Naive B cell (primary cell): ENCODE results near the gene CDSN. TPM values are rescaled to one million over a fixed set of nuclear protein-coding genes. Genes with fewer than 3 reads are reported as not detected.
"Not testable (repeated sequence)": the region's sequence is repeated elsewhere in the genome, so short reads cannot be mapped to it uniquely, and the experiment has no call there.

Source experiments
- ATAC-seq, 2 donors: fragments of 150-1000 bp; cut with Tn5 transposase; 2 replicates each; pipeline ENCODE4 v1.10.0; 2021; ENCODE audit warnings: low read depth in 2 of 2, mild to moderate bottlenecking in 2 of 2, moderate library complexity in 2 of 2
- DNase-seq: peaks from one replicate; pipeline ENCODE4 v3.0.0; 2022
- H3K27ac Mint-ChIP-seq, 6 donors: one replicate each; pipeline ENCODE4 v1.8.0; 2020 to 2022; ENCODE audit warnings: mild to moderate bottlenecking in 6 of 6, mixed read lengths in 6 of 6, moderate library complexity in 5 of 6, inconsistent platforms in 2 of 6
- H3K27me3 Mint-ChIP-seq, 3 donors: one replicate each; pipeline ENCODE4 v1.8.0; 2021 to 2022; ENCODE audit warnings: mixed read lengths in 3 of 3, mild to moderate bottlenecking in 1 of 3
- H3K36me3 Mint-ChIP-seq, 2 donors: one replicate each; pipeline ENCODE4 v1.8.0; 2020 to 2022; ENCODE audit warnings: mixed read lengths in 2 of 2, inconsistent platforms in 1 of 2, mild to moderate bottlenecking in 1 of 2
- H3K4me1 Mint-ChIP-seq, 3 donors: one replicate each; pipeline ENCODE4 v1.8.0; 2020 to 2022; ENCODE audit warnings: mixed read lengths in 3 of 3, inconsistent platforms in 1 of 3, mild to moderate bottlenecking in 1 of 3, moderate library complexity in 1 of 3
- H3K4me3 Mint-ChIP-seq, 8 donors: one replicate each; pipeline ENCODE4 v1.8.0; 2020 to 2022; ENCODE audit warnings: mild to moderate bottlenecking in 8 of 8, mixed read lengths in 8 of 8, moderate library complexity in 8 of 8, inconsistent platforms in 2 of 8
- H3K9me3 Mint-ChIP-seq, 7 donors: one replicate each; pipeline ENCODE4 v1.8.0; 2020 to 2022; ENCODE audit warnings: mixed read lengths in 7 of 7, mild to moderate bottlenecking in 5 of 7, inconsistent platforms in 2 of 7, moderate library complexity in 1 of 7
- polyA plus RNA-seq, 6 donors: library from polyadenylated mRNA; unstranded; fragments of 300-500 nt; fragmentation: Illumina TruSeq; gene quantifications; one replicate each; pipeline ENCODE4 v1.2.3, GENCODE V29; 2021; ENCODE audit warnings: low read depth in 6 of 6

Gene CDSN
- polyA plus RNA-seq, 6 donors from 2014 or later = not detected

DNA sequence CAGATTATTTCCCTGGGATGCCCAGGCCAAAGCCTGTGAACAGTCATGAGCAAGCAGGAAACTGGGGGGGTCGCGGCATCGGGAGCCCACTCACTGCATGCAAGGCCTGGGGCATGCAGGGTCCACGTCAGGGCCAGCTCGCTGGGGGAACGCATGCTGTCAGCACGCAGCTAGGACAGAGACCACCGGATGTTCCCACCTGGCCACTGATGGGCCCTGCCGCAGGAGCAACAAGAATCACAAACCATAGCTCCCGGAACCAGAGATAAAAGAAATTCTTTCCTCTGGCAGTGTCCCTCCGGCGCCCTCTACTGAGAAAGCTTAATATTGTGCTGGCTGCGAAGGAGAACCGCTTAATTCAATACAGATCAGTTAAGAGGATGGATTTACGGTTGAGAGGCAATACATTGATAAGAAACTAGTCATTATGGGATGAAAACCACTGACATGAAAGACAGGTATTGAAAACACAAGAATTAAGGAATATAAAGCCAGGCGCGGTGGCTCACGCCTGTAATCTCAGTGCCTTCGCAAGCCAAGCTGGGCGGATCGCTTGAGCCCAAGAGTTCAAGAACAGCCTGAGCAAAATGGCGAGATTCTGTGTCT is 40.5 kb downstream of the CDSN start:
- peak overlapping the region in 7 of 8 donors; percentile 5 to 80 (median 65) for H3K4me3 Mint-ChIP-seq
- H3K9me3 Mint-ChIP-seq = no peaks in the 10 kb centered on the region
- peak; percentile 62 for DNase-seq
- peaks cover 4 to 11% (median 9%) of the 10 kb centered on the region in 3 donors for H3K4me1 Mint-ChIP-seq
- peak overlapping the region in 1 of 6 donors; percentile 28 for H3K27ac Mint-ChIP-seq
- peaks cover 4% of the 10 kb centered on the region in 3 donors for H3K27me3 Mint-ChIP-seq
- peak; percentile 62 to 83 for ATAC-seq
- no peaks in the 10 kb centered on the region for H3K36me3 Mint-ChIP-seq

DNA sequence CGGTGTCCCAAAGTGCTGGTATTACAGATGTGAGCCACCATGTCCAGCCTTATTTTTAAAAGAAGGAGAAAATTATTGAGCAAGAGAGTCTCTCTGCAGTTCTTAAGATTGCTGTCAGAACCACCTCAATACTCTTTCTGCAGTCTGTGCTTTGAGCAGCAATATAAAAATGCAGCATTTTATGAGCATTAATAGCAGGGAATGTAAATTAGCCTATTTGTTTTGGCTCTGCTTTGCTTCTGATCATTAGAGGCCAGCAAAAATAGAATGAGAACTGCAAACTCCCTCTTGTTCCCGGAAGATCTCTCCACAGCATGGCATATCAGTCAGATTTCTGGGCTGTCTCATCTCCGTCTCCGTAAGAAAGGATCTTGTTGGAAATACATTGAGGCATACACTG is 43.6 kb downstream of the CDSN start:
- H3K27ac Mint-ChIP-seq = no peak overlapping the region
- H3K27me3 Mint-ChIP-seq = peaks cover 0 to 4% (median 4%) of the 10 kb centered on the region in 3 donors
- ATAC-seq (no peak), DNase-seq (no peak)
- H3K9me3 Mint-ChIP-seq = no peaks in the 10 kb centered on the region
- H3K36me3 Mint-ChIP-seq = no peaks in the 10 kb centered on the region
- no peak overlapping the region for H3K4me3 Mint-ChIP-seq
- H3K4me1 Mint-ChIP-seq = peaks cover 4 to 11% (median 9%) of the 10 kb centered on the region in 3 donors

DNA sequence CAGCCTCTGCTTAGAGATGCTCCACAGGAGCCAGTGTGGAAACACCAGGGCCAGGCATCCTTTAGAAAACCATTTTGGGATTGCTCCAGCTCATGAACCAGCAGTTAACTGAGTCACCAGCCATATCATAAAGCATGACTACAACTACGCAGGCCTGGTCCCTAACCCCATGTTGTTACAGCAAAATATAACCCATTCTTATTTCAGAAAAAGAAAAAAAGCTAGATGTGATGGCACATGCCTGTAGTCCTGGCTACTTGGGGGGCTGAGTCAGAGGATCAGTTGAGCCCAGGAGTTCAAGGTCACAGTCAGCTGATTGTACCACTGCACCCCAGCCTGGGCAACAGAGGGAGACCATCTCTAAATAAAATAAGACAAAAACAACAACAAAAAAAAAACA is 44.7 kb downstream of the CDSN start:
- Mint-ChIP-seq H3K36me3 (no peaks in the 10 kb centered on the region), H3K4me1 (peaks cover 4 to 11% (median 9%) of the 10 kb centered on the region in 3 donors), H3K27ac (peak overlapping the region in 1 of 6 donors; percentile 39), H3K4me3 (no peak overlapping the region), H3K9me3 (no peaks in the 10 kb centered on the region), H3K27me3 (peaks cover 0 to 4% (median 4%) of the 10 kb centered on the region in 3 donors)
- ATAC-seq (no peak), DNase-seq (no peak)

DNA sequence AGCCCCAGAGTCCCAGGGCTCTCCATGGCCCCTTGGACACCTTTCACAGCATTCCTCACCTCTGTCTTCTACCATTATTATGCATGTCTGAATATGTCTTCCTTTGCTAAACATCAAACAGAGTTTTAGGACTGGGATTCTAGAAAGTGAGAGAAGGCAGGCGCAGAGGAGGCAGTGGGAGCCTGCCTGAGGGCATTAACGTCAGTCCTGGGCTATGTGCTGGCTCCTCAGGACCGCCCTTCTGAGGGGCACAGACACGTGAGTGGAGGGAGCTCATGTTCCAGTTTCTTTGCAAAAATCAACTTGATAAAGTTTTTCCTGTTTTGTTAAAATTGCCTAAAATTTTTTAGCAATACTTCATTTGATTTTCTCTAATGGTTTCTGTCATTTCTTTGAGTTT is 45.8 kb downstream of the CDSN start:
- Mint-ChIP-seq H3K9me3 (no peaks in the 10 kb centered on the region), H3K36me3 (no peaks in the 10 kb centered on the region), H3K4me3 (no peak overlapping the region), H3K4me1 (peaks cover 0 to 2% (median 2%) of the 10 kb centered on the region in 3 donors), H3K27me3 (no peaks in the 10 kb centered on the region), H3K27ac (no peak overlapping the region)
- DNase-seq (no peak), ATAC-seq (no peak)

DNA sequence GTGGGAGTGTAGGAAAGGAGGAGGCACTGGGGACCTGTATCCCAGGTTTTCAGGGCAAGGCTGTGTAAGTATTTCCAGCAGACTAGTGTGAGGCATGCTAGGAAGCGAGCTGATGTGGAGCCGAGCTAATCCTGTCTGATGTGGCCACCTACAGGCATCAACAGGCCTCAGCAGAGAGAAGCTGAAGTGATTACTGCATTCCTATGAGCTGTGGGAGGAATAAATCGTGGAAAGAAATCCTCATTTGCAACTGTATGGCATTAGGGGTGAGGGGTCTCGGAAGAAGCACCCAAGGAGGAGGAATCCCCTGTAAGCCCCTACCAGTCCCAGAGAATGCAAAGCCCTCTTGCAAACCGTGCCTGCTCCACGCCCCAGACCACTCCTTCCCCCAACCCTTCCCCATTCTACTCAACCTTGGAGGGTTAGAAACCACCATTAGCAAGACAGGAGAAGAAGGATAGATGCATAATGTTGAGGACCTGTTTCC is 49.5 kb downstream of the CDSN start:
- Mint-ChIP-seq H3K36me3 (no peaks in the 10 kb centered on the region), H3K27ac (peak overlapping the region in 1 of 6 donors; percentile 45), H3K9me3 (no peaks in the 10 kb centered on the region), H3K4me1 (no peaks in the 10 kb centered on the region), H3K4me3 (no peak overlapping the region), H3K27me3 (peaks cover 0 to 5% (median 0%) of the 10 kb centered on the region in 3 donors)
- DNase-seq (no peak), ATAC-seq (no peak)

DNA sequence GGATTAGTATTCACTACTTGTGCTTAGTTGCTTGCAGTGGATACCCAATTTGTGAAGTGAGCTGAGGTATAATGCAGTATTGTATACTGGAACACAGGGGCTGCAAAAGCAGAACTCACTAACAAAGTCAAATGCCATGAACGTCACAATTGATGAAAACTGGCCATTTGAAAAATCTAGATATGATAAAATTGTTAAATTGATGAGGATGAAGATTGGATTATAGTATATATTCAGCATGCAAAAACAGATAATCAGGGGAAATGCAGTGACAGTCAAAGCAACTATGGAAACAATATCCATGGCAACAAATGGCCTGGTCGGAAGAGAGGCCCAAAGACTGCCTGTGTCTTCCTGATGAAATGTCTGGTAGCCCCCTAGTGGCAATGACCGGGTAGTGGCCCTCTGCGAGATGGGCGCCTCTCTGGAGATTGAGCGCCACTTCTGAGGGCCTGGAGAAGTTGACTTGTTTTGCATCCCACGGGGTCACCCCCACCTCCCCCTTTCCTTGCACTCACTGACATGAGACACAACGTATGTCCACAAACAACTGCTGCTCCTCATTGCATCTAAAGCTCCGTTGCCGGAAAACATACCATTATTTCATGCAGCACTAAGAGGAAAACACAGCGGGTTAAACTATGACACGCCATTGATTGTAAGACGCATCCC is 51.4 kb downstream of the CDSN start:
- Mint-ChIP-seq H3K4me3 (no peak overlapping the region), H3K27me3 (peaks cover 0 to 5% (median 4%) of the 10 kb centered on the region in 3 donors), H3K9me3 (no peaks in the 10 kb centered on the region), H3K36me3 (no peaks in the 10 kb centered on the region), H3K4me1 (no peaks in the 10 kb centered on the region), H3K27ac (peak overlapping the region in 1 of 6 donors; percentile 66)
- DNase-seq (peak; percentile 65), ATAC-seq (peak; percentile 88 to 94)

DNA sequence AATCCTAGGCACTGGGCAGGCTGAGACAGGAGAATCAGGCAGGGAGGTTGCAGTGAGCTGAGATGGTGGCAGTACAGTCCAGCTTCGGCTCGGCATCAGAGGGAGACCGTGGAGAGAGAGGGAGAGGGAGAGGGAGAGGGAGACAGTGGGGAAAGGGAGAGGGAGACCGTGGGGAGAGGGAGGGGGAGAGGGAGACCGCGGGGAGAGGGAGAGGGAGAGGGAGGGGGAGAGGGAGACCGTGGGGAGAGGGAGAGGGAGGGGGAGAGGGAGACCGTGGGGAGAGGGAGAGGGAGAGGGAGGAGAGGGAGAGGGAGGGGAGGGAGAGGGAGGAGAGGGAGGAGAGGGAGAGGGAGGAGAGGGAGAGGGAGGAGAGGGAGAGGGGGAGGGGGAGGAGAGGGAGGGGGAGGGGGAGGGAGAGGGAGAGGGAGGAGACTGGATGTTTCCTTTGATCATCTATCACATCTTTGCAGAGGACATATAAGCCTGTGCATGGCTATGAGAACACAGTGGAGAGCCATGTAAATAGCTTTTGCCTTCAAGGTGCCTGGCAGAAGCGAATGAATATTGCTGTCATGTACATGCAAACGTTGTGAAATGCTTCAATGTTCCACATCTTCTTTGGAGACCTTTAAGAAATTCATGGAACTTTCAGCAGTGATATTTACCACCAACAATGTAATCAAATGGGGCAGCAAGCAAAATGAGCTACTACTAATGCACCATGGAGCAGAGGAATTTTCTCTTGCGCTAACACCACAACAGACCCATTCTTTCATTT is 52.2 kb downstream of the CDSN start:
- not testable (repeated sequence) for DNase-seq, H3K36me3 Mint-ChIP-seq, H3K4me1 Mint-ChIP-seq, ATAC-seq, H3K4me3 Mint-ChIP-seq, H3K27me3 Mint-ChIP-seq, H3K9me3 Mint-ChIP-seq
- peak overlapping the region in 1 of 6 donors; percentile 66 for H3K27ac Mint-ChIP-seq

DNA sequence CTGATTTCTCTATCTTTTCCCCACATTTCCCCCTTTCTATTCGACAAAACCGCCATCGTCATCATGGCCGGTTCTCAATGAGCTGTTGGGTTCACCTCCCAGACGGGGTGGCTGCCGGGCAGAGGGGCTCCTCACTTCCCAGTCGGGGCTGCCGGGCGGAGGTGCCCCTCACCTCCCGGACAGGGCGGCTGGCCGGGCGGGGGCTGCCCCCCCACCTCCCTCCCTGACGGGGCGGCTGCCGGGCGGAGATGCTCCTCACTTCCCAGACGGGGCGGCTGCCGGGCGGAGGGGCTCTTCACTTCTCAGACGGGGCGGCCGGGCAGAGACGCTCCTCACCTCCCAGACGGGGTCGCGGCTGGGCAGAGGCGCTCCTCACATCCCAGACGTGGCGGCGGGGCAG is 53.2 kb downstream of the CDSN start:
- ATAC-seq, H3K9me3 Mint-ChIP-seq, H3K36me3 Mint-ChIP-seq, H3K4me3 Mint-ChIP-seq, DNase-seq, H3K27ac Mint-ChIP-seq, H3K4me1 Mint-ChIP-seq, H3K27me3 Mint-ChIP-seq: not testable (repeated sequence)

DNA sequence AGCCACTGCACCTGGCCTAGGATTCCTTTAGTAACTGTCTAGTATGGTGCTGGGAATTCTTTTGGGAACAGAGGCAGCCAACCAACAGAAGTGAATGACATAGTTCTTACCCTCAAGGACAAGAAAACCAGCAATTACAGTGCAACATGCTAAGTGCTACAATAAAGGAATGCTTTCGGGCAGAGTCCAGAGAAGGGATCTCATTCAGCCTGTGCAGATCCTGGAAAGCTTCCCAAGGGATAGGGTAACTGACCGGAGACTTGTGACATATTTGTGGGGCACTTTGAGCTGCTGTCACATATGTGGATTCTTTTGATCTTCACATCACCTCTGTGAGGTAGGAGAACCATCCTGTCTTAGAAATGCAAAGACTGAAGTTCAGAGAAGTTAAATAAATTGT is 54.7 kb downstream of the CDSN start:
- H3K27ac Mint-ChIP-seq = peak overlapping the region in 1 of 6 donors; percentile 12

More for the DNA sequence above, 54.7 kb downstream of the CDSN start:
- Mint-ChIP-seq H3K4me3 (no peak overlapping the region), H3K4me1 (no peaks in the 10 kb centered on the region), H3K36me3 (no peaks in the 10 kb centered on the region), H3K27me3 (peaks cover 0 to 16% (median 8%) of the 10 kb centered on the region in 3 donors), H3K9me3 (no peaks in the 10 kb centered on the region)
- ATAC-seq (no peak), DNase-seq (no peak)

Other genes with a start within 250 kb of the CDSN start
- 1 to 10 TPM; 3.6 to 8.0 (median 4.4) TPM for gene DDR1, start 235.9 kb downstream of the CDSN start, polyA plus RNA-seq
- 10 to 100 TPM in 3 of 6 donors, 1 to 10 TPM in 3; 7.6 to 11.5 (median 9.6) TPM for gene GTF2H4, start 212.2 kb downstream of the CDSN start, polyA plus RNA-seq
- 10 to 100 TPM in 5 of 6 donors, 1 to 10 TPM in 1; 1.2 to 28.4 (median 19.4) TPM for gene VARS2, start 206.2 kb downstream of the CDSN start, polyA plus RNA-seq
- under 1 TPM in 1 of 6 donors, not detected in 5; 0.38 TPM for gene SFTA2, start 188.3 kb downstream of the CDSN start, polyA plus RNA-seq
- not detected for gene MUCL3, start 179.5 kb downstream of the CDSN start, polyA plus RNA-seq
- gene MUC21, start 136.7 kb downstream of the CDSN start, polyA plus RNA-seq = not detected
- gene MUC22, start 110.0 kb downstream of the CDSN start, polyA plus RNA-seq = not detected
- gene C6orf15, start 7.9 kb downstream of the CDSN start, polyA plus RNA-seq = not detected
- not detected for gene PSORS1C1, start 5.6 kb downstream of the CDSN start, polyA plus RNA-seq
- gene PSORS1C2, start 18.6 kb upstream of the CDSN start, polyA plus RNA-seq = not detected
- 1 to 10 TPM; 2.6 to 6.1 (median 4.5) TPM for gene CCHCR1, start 37.4 kb upstream of the CDSN start, polyA plus RNA-seq
- gene TCF19, start 38.1 kb upstream of the CDSN start, polyA plus RNA-seq = 10 to 100 TPM in 4 of 6 donors, 1 to 10 TPM in 2; 8.4 to 12.3 (median 11.5) TPM
- gene POU5F1, start 50.2 kb upstream of the CDSN start, polyA plus RNA-seq = under 1 TPM in 2 of 6 donors, not detected in 4; 0.25 to 0.40 TPM
- 1,000 to 10,000 TPM in 5 of 6 donors, 100 to 1,000 TPM in 1; 882 to 1,808 (median 1,469) TPM for gene HLA-C, start 151.6 kb upstream of the CDSN start, polyA plus RNA-seq
- 1,000 to 10,000 TPM; 3,795 to 6,657 (median 6,196) TPM for gene HLA-B, start 236.7 kb upstream of the CDSN start, polyA plus RNA-seq